Astrocyte (in vitro differentiated cells and primary cell): ENCODE results near the gene HSD11B1.

Source experiments
- CTCF ChIP-seq: IDR thresholded peaks from 2 replicates; pipeline ENCODE4 v1.5.1; 2011; ENCODE audit warnings: low read depth, mild to moderate bottlenecking, inconsistent platforms, low read length, moderate library complexity; ENCODE audit not compliant: insufficient read depth
- EZH2 ChIP-seq: IDR thresholded peaks from 2 replicates; pipeline ENCODE4 v1.6.1; 2012; ENCODE audit warnings: mild to moderate bottlenecking, low read length, inconsistent platforms; ENCODE audit not compliant: insufficient read depth

GRCh38 chr1:209715314-209715713, 10.7 kb downstream of the HSD11B1 start:
- TF ChIP-seq CTCF (no peak), EZH2 (no peak)
